Choroid plexus epithelial cell (primary cell): ENCODE results near the gene OMP.

ENCODE experiments used
- DNase-seq: peaks from one replicate; pipeline ENCODE4 v3.0.0-alpha.2; 2010; ENCODE audit warnings: low read depth
- H3K4me3 ChIP-seq: 2 replicates; pipeline ENCODE4 v1.5.1; 2011; ENCODE audit warnings: low read depth, mild to moderate bottlenecking, control low read depth, low read length, moderate library complexity
- CTCF ChIP-seq: conservative IDR thresholded peaks from 2 replicates; pipeline ENCODE4 v1.5.1; 2011; ENCODE audit warnings: low read depth, mild to moderate bottlenecking, control low read depth, inconsistent platforms, low read length, moderate library complexity

OMP gene

DNA sequence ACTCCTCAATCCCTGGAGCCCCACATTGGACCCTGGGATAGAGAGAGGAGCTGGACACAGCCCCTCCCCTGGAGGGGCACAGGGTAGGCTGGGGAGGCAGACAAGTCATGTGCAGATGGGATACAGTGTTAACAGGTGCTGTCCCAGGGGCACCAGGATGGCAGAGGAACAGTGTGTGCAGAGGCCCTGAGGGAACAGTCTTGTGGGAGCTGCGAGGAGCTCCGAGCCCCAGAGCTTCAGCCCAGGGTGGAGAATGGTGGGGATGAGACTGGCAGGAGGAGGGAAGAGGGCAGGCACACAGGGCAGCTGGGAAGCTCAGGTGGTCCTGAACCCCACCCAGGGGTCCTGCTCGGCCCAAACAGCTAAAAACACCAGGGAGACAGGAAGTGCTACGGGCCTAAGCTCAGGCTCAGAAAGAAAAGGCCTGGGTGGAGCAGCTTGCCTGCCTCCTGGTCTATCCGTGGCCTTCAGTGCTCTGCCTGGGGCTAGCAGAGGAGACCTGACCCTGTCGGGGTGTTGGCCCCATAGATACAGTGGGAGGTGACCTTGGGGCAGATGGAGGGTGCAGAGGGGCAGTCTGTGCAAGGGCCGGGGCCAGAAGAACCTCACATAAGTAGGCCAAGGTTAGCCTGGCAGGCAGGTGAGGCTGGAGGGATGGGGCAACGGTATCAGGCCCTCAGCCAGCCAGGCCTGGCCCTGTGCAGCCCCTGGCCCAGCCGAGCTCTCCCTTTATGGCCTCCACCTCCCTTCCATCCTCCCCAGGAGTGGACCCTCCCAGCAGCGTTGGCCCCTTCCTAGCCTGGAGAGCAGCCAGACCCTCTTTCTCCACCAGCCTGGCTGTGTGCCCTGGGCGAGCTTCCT, 20.4 kb upstream of the OMP start:
- TF ChIP-seq CTCF, result no peak
- DNase-seq, result no peak
- no peak overlapping the region for H3K4me3 ChIP-seq

DNA sequence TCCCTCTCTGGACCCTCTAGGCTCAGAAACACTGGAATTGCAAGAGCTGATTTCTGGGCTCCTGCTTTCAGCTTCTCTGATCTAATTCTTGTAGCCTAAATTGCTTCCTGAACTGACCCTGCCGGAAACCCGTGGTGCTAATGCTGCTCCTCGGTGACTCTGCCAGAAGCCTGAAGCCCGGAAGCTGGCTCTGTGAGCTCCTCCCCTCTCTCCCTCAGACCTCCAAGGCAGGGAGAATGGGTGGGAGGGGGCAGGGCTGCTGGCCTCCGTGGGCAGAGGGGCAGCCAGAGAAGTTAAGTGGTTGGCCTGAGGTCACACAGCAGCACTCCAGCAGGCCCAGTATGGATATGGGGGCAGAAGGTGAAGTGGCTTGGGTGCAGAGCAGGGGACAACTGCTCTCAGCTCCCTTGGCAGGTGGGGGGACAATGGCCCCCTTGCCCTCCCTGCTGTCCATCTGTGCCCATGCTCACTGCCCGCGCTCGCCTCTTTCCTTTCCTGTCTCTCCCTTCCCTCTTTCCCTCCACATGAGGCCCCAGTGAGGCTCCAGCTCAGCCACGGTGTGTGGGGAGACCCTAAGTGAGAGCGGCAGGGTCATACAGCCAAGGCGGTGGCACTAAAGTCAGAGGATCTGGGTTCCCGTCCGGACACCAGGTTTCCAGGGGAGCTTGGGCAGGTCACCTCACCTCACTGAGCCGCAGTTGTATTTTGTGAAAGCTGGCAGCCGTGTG, 19.6 kb upstream of the OMP start:
- H3K4me3 ChIP-seq, result no peak overlapping the region

GRCh38 chr11:77083566-77084245, 18.9 kb upstream of the OMP start:
- no peak for TF ChIP-seq CTCF
- DNase-seq, result no peak
- no peak overlapping the region for H3K4me3 ChIP-seq

More for the DNA sequence above, 19.6 kb upstream of the OMP start:
- TF ChIP-seq CTCF, result no peak
- DNase-seq, result peak; percentile 79

DNA sequence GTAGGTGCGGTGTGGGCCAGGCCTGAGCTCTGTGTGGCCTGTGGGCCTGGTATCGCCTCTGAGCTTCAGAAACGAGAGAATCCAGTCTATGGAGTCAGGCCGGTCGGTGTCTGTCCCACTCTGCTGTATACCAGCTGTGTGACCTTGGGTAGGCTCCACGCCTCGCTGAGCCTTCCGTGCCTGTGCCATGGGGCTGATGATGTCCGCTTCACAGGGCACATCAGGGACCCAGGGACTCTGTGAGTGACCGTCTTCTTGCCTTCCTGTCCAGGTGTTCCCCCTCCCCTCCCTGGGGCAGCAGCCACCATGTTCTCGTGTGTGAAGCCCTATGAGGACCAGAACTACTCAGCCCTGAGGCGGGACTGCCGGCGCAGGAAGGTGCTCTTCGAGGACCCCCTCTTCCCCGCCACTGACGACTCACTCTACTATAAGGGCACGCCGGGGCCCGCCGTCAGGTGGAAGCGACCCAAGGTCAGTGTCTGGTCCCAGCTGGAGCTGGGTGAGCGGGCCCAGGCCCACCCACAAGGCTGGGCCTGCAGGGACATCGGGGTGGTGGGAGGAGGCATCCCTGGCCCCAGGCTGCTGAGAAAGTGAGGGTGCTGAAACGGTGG, 18.0 kb upstream of the OMP start:
- DNase-seq, result no peak
- no peak for TF ChIP-seq CTCF
- H3K4me3 ChIP-seq, result no peak overlapping the region

- no peak for DNase-seq
- TF ChIP-seq CTCF, result no peak
- H3K4me3 ChIP-seq, result no peak overlapping the region
These were observed 17.0 kb upstream of the OMP start for GRCh38 chr11:77085652-77086051.

DNA sequence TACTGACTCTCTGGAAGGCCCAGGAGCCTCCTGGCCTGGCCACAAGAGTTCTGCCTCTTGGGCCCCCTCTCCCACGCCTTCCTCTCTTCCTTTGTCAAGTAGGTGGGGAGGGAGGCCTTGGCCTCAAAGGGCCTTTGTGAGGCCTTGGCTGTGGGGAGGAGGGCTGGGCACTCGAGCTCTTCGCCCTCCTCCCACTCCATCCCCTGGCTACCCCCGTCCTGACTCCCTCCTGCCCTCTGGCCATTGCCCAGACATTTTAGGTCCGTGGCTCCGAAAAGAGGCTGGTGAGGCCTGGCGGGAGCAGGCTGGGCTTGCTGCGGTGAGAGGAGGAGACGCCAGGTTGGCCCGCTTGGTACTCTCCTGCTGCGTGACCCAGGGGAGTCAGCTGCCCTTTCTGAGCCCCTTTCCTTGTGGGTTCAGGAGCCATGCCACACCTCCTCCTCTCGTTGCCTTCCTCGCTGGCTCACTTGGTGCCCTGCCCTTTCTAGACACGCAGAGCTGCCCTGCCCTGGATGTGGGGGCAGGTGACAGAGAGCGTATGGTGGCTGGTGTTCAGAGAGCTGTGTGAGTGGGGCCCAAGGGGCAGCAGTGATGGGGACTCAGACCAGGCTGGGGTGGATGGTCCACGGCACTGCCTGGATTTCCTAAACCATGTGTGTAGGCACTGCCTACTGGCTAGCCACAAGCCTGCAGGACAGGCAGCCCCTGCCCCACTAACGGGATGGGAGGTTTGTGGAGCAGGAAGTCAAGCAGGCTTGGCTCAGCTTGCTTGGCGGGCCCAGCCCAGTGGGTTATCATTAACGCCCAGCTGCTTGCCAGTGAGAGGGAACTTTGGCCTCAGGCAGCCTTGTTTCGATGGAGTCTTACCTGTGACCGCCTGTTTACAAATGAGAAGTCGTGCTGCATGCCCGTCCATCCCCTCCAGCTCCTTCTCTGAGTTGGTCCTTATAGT, 15.8 kb upstream of the OMP start:
- TF ChIP-seq CTCF, result no peak
- no peak for DNase-seq
- no peak overlapping the region for H3K4me3 ChIP-seq
